Stimulated activated CD8-positive, alpha-beta memory T cell treated with anti-CD3 and anti-CD28 coated beads, Interleukin-12 subunit alpha, Interleukin-12 subunit beta, amount 100 ng/mL, for 1 hour (primary cell): ENCODE results near the gene TMEM132C.

Experiments used
- DNase-seq: peaks from one replicate; pipeline ENCODE4 v3.0.0-alpha.2; 2020; ENCODE audit warnings: low read depth

Gene TMEM132C

GRCh38 chr12:128712622-128713021, 445.7 kb downstream of the TMEM132C start:
- DNase-seq, result no peak

- DNase-seq, result no peak
These were observed 448.5 kb downstream of the TMEM132C start for GRCh38 chr12:128715485-128715884.

GRCh38 chr12:128724468-128725046, 457.6 kb downstream of the TMEM132C start:
- DNase-seq, result no peak

- no peak for DNase-seq
These were observed 459.9 kb downstream of the TMEM132C start for GRCh38 chr12:128726886-128727285.

GRCh38 chr12:128727461-128727860, 460.5 kb downstream of the TMEM132C start:
- no peak for DNase-seq

- DNase-seq, result no peak
These were observed 461.0 kb downstream of the TMEM132C start for GRCh38 chr12:128727999-128728398.

- DNase-seq, result no peak
These were observed 462.7 kb downstream of the TMEM132C start for GRCh38 chr12:128729628-128730121.

GRCh38 chr12:128734371-128734770, 467.4 kb downstream of the TMEM132C start:
- DNase-seq, result no peak

- DNase-seq, result no peak
These were observed 470.5 kb downstream of the TMEM132C start for GRCh38 chr12:128737292-128737966.

GRCh38 chr12:128743916-128744315, 476.9 kb downstream of the TMEM132C start:
- no peak for DNase-seq

GRCh38 chr12:128745772-128746689, 479.1 kb downstream of the TMEM132C start:
- DNase-seq, result no peak

- no peak for DNase-seq
These were observed 480.5 kb downstream of the TMEM132C start for GRCh38 chr12:128747441-128747840.

- DNase-seq, result no peak
These were observed 485.4 kb downstream of the TMEM132C start for GRCh38 chr12:128752386-128752785.

GRCh38 chr12:128753438-128753837, 486.5 kb downstream of the TMEM132C start:
- no peak for DNase-seq

- DNase-seq, result no peak
These were observed 487.3 kb downstream of the TMEM132C start for GRCh38 chr12:128754275-128754674.

- DNase-seq, result no peak
These were observed 488.6 kb downstream of the TMEM132C start for GRCh38 chr12:128755566-128755965.
